ENCODE data around the gene TSPAN4. TPM values are rescaled to one million over a fixed set of nuclear protein-coding genes. Genes with fewer than 3 reads are reported as not detected.

TSPAN4 gene
- total RNA-seq, 1 experiment from 2014 or later: 26.9 TPM

GRCh38 chr11:843818-844692 lies 1.4 kb downstream of the TSPAN4 start:
- Histone ChIP-seq H3K9me3 (replicated peaks) (no peaks in the 10 kb centered on the region), H3K4me3 (peak overlapping the region; percentile 96), H3K36me3 (peaks cover 25% of the 10 kb centered on the region), H3K27me3 (no peaks in the 10 kb centered on the region), H3K27ac (peak overlapping the region; percentile 99), H3K4me1 (peaks cover 25% of the 10 kb centered on the region)
- peak; percentile 89 to 92 for DNase-seq

- Histone ChIP-seq H3K36me3 (peaks cover 16% of the 10 kb centered on the region), H3K27ac (peak overlapping the region; percentile 99), H3K4me3 (peak overlapping the region; percentile 96), H3K9me3 (replicated peaks) (no peaks in the 10 kb centered on the region), H3K27me3 (no peaks in the 10 kb centered on the region), H3K4me1 (peaks cover 25% of the 10 kb centered on the region)
- peak; percentile 84 to 91 for DNase-seq
These were observed 2.3 kb downstream of the TSPAN4 start for GRCh38 chr11:844693-845644.

GRCh38 chr11:845872-846495 lies 3.3 kb downstream of the TSPAN4 start:
- Histone ChIP-seq H3K27ac (no peak overlapping the region; the same call in 1 of the 2 replicates), H3K4me3 (no peak overlapping the region), H3K4me1 (peaks cover 24% of the 10 kb centered on the region), H3K9me3 (replicated peaks) (no peaks in the 10 kb centered on the region), H3K36me3 (peaks cover 6% of the 10 kb centered on the region), H3K27me3 (no peaks in the 10 kb centered on the region)
- peak in 1 of 2 experiments; percentile 48 for DNase-seq

- H3K4me3 ChIP-seq: no peak overlapping the region
- H3K9me3 ChIP-seq (replicated peaks): no peaks in the 10 kb centered on the region
- no peaks in the 10 kb centered on the region for H3K27me3 ChIP-seq
- H3K27ac ChIP-seq: no peak overlapping the region
- H3K36me3 ChIP-seq: peaks cover 4% of the 10 kb centered on the region; the same call in 1 of the 2 replicates
- H3K4me1 ChIP-seq: peaks cover 20% of the 10 kb centered on the region
- DNase-seq: no peak
These were observed 3.9 kb downstream of the TSPAN4 start for GRCh38 chr11:846496-847098.

- no peaks in the 10 kb centered on the region for H3K9me3 ChIP-seq (replicated peaks)
- no peaks in the 10 kb centered on the region for H3K27me3 ChIP-seq
- H3K4me3 ChIP-seq: no peak overlapping the region
- H3K27ac ChIP-seq: no peak overlapping the region
- DNase-seq: no peak
- H3K36me3 ChIP-seq: peaks cover 4% of the 10 kb centered on the region; the same call in 1 of the 2 replicates
- peaks cover 20% of the 10 kb centered on the region for H3K4me1 ChIP-seq
These were observed 5.2 kb downstream of the TSPAN4 start for GRCh38 chr11:847876-848275.

GRCh38 chr11:848380-848931 lies 5.8 kb downstream of the TSPAN4 start:
- H3K4me3 ChIP-seq: no peak overlapping the region
- peaks cover 20% of the 10 kb centered on the region for H3K4me1 ChIP-seq

GRCh38 chr11:849104-849824 lies 6.6 kb downstream of the TSPAN4 start:
- DNase-seq: no peak
- peaks cover 4% of the 10 kb centered on the region; the same call in 1 of the 2 replicates for H3K36me3 ChIP-seq
- no peak overlapping the region for H3K4me3 ChIP-seq

More at GRCh38 chr11:848380-848931, 5.8 kb downstream of the TSPAN4 start:
- DNase-seq: peak in 1 of 2 experiments; percentile 49
- H3K27ac ChIP-seq: no peak overlapping the region
- H3K9me3 ChIP-seq (replicated peaks): no peaks in the 10 kb centered on the region
- peaks cover 4% of the 10 kb centered on the region; the same call in 1 of the 2 replicates for H3K36me3 ChIP-seq
- no peaks in the 10 kb centered on the region for H3K27me3 ChIP-seq

GRCh38 chr11:849951-850774 lies 7.5 kb downstream of the TSPAN4 start:
- H3K9me3 ChIP-seq (replicated peaks): no peaks in the 10 kb centered on the region
- no peak for DNase-seq
- H3K4me1 ChIP-seq: peaks cover 11% of the 10 kb centered on the region
- H3K36me3 ChIP-seq: peaks cover 4% of the 10 kb centered on the region; the same call in 1 of the 2 replicates
- H3K4me3 ChIP-seq: no peak overlapping the region
- no peak overlapping the region for H3K27ac ChIP-seq
- no peaks in the 10 kb centered on the region for H3K27me3 ChIP-seq

More at GRCh38 chr11:849104-849824, 6.6 kb downstream of the TSPAN4 start:
- no peak overlapping the region for H3K27ac ChIP-seq
- H3K9me3 ChIP-seq (replicated peaks): no peaks in the 10 kb centered on the region
- peaks cover 16% of the 10 kb centered on the region for H3K4me1 ChIP-seq
- no peaks in the 10 kb centered on the region for H3K27me3 ChIP-seq

GRCh38 chr11:850775-851763 lies 8.4 kb downstream of the TSPAN4 start:
- Histone ChIP-seq H3K4me3 (no peak overlapping the region), H3K36me3 (peaks cover 4% of the 10 kb centered on the region; the same call in 1 of the 2 replicates), H3K9me3 (replicated peaks) (no peaks in the 10 kb centered on the region), H3K4me1 (peaks cover 4% of the 10 kb centered on the region; the same call in 1 of the 2 replicates), H3K27ac (no peak overlapping the region), H3K27me3 (no peaks in the 10 kb centered on the region)
- DNase-seq: no peak

GRCh38 chr11:852762-853161 lies 10.1 kb downstream of the TSPAN4 start:
- Histone ChIP-seq H3K4me3 (no peak overlapping the region), H3K9me3 (replicated peaks) (no peaks in the 10 kb centered on the region), H3K36me3 (peaks cover 4% of the 10 kb centered on the region; the same call in 1 of the 2 replicates), H3K27me3 (no peaks in the 10 kb centered on the region), H3K4me1 (peaks cover 7% of the 10 kb centered on the region; the same call in 1 of the 2 replicates), H3K27ac (no peak overlapping the region)
- no peak for DNase-seq

- no peaks in the 10 kb centered on the region for H3K27me3 ChIP-seq
- H3K36me3 ChIP-seq: peaks cover under 1% of the 10 kb centered on the region; the same call in 1 of the 2 replicates
- no peak overlapping the region for H3K4me3 ChIP-seq
- peaks cover 7% of the 10 kb centered on the region; the same call in 1 of the 2 replicates for H3K4me1 ChIP-seq
- H3K27ac ChIP-seq: no peak overlapping the region
- no peaks in the 10 kb centered on the region for H3K9me3 ChIP-seq (replicated peaks)
- DNase-seq: no peak
These were observed 11.2 kb downstream of the TSPAN4 start for GRCh38 chr11:853682-854448.

Measured in SJCRH30 (cell line).